Activated T-helper 1 cell treated with anti-CD3 and anti-CD28 coated beads, Interleukin-12 subunit alpha, Interleukin-12 subunit beta, Interleukin-2, Interleukin-4 antibody, amounts not matched to agents 30 ng/mL and 10 ng/mL and 1 ng/mL, durations not matched to agents 14 hours and 24 hours and 36 hours (primary cell): Measurements from ENCODE around the gene CDH20. TPM values are rescaled to one million over a fixed set of nuclear protein-coding genes. Genes with fewer than 3 reads are reported as not detected.

Experiments used
- DNase-seq: peaks from one replicate; pipeline ENCODE4 v3.0.0; 2021; ENCODE audit warnings: low spot score
- H3K27ac Mint-ChIP-seq: one replicate; pipeline ENCODE4 v1.8.0; 2021; ENCODE audit warnings: mild to moderate bottlenecking, mixed read lengths
- H3K27me3 Mint-ChIP-seq: one replicate; pipeline ENCODE4 v1.8.0; 2022; ENCODE audit warnings: mild to moderate bottlenecking, moderate library complexity, mixed read lengths; ENCODE audit not compliant: insufficient read depth
- H3K36me3 Mint-ChIP-seq: one replicate; pipeline ENCODE4 v1.8.0; 2021; ENCODE audit warnings: low read depth, mixed read lengths
- H3K4me1 Mint-ChIP-seq: one replicate; pipeline ENCODE4 v1.8.0; 2021; ENCODE audit warnings: low read depth, mixed read lengths
- H3K4me3 Mint-ChIP-seq: one replicate; pipeline ENCODE4 v1.8.0; 2021; ENCODE audit warnings: mild to moderate bottlenecking, moderate library complexity, mixed read lengths
- H3K9me3 Mint-ChIP-seq: one replicate; pipeline ENCODE4 v1.8.0; 2021; ENCODE audit warnings: mixed read lengths
- intact Hi-C: fragments of 100-400 bp; cut with micrococcal nuclease; formaldehyde crosslinking; loops from one replicate; pipeline ENCODE4 v1.15.1; 2024
- total RNA-seq: library from RNA; stranded (reverse); gene quantifications from 2 replicates; pipeline ENCODE4 v1.2.3, GENCODE V29; 2022

The CDH20 gene
- total RNA-seq, 1 donor from 2014 or later: not detected

- intact Hi-C loops: no loop called here
- Mint-ChIP-seq H3K4me1 (no peaks in the 10 kb centered on the region), H3K4me3 (no peak overlapping the region), H3K27ac (no peak overlapping the region), H3K36me3 (no peaks in the 10 kb centered on the region), H3K9me3 (no peaks in the 10 kb centered on the region), H3K27me3 (no peaks in the 10 kb centered on the region)
- no peak for DNase-seq
Observed at GRCh38 chr18:61464551-61465142, 131.4 kb downstream of the CDH20 start.

GRCh38 chr18:61466736-61467135 is 133.5 kb downstream of the CDH20 start:
- no peaks in the 10 kb centered on the region for H3K27me3 Mint-ChIP-seq
- no peak overlapping the region for H3K27ac Mint-ChIP-seq
- no peak for DNase-seq
- intact Hi-C loops: no loop called here
- no peaks in the 10 kb centered on the region for H3K4me1 Mint-ChIP-seq
- no peak overlapping the region for H3K4me3 Mint-ChIP-seq
- no peaks in the 10 kb centered on the region for H3K36me3 Mint-ChIP-seq
- H3K9me3 Mint-ChIP-seq: no peaks in the 10 kb centered on the region

- Mint-ChIP-seq H3K27me3 (no peaks in the 10 kb centered on the region), H3K36me3 (no peaks in the 10 kb centered on the region), H3K9me3 (no peaks in the 10 kb centered on the region), H3K4me3 (no peak overlapping the region), H3K27ac (no peak overlapping the region), H3K4me1 (no peaks in the 10 kb centered on the region)
- no peak for DNase-seq
- intact Hi-C loops: no loop called here
Observed at GRCh38 chr18:61470031-61470674, 136.9 kb downstream of the CDH20 start.

- Mint-ChIP-seq H3K27ac (no peak overlapping the region), H3K36me3 (no peaks in the 10 kb centered on the region), H3K4me3 (no peak overlapping the region), H3K9me3 (no peaks in the 10 kb centered on the region), H3K27me3 (no peaks in the 10 kb centered on the region), H3K4me1 (no peaks in the 10 kb centered on the region)
- DNase-seq: no peak
- intact Hi-C loops: no loop called here
Observed at GRCh38 chr18:61471541-61471940, 138.3 kb downstream of the CDH20 start.

- no peak overlapping the region for H3K4me3 Mint-ChIP-seq
- intact Hi-C loops: no loop called here
- no peaks in the 10 kb centered on the region for H3K9me3 Mint-ChIP-seq
- no peaks in the 10 kb centered on the region for H3K4me1 Mint-ChIP-seq
- H3K27ac Mint-ChIP-seq: no peak overlapping the region
- H3K27me3 Mint-ChIP-seq: no peaks in the 10 kb centered on the region
- no peaks in the 10 kb centered on the region for H3K36me3 Mint-ChIP-seq
- DNase-seq: no peak
Observed at GRCh38 chr18:61471942-61472341, 138.7 kb downstream of the CDH20 start.

- H3K27me3 Mint-ChIP-seq: no peaks in the 10 kb centered on the region
- H3K27ac Mint-ChIP-seq: no peak overlapping the region
- intact Hi-C loops: no loop called here
- no peak for DNase-seq
- H3K9me3 Mint-ChIP-seq: no peaks in the 10 kb centered on the region
- H3K4me1 Mint-ChIP-seq: no peaks in the 10 kb centered on the region
- H3K36me3 Mint-ChIP-seq: no peaks in the 10 kb centered on the region
- H3K4me3 Mint-ChIP-seq: no peak overlapping the region
Observed at GRCh38 chr18:61474341-61474740, 141.1 kb downstream of the CDH20 start.

GRCh38 chr18:61474918-61475317 is 141.7 kb downstream of the CDH20 start:
- DNase-seq: no peak
- no peaks in the 10 kb centered on the region for H3K9me3 Mint-ChIP-seq
- no peak overlapping the region for H3K27ac Mint-ChIP-seq
- no peaks in the 10 kb centered on the region for H3K27me3 Mint-ChIP-seq
- no peak overlapping the region for H3K4me3 Mint-ChIP-seq
- H3K36me3 Mint-ChIP-seq: no peaks in the 10 kb centered on the region
- intact Hi-C loops: no loop called here
- H3K4me1 Mint-ChIP-seq: no peaks in the 10 kb centered on the region

GRCh38 chr18:61475931-61476330 is 142.7 kb downstream of the CDH20 start:
- H3K27ac Mint-ChIP-seq: no peak overlapping the region
- H3K4me1 Mint-ChIP-seq: no peaks in the 10 kb centered on the region
- H3K4me3 Mint-ChIP-seq: no peak overlapping the region
- H3K36me3 Mint-ChIP-seq: no peaks in the 10 kb centered on the region
- no peaks in the 10 kb centered on the region for H3K27me3 Mint-ChIP-seq
- no peaks in the 10 kb centered on the region for H3K9me3 Mint-ChIP-seq
- DNase-seq: no peak
- intact Hi-C loops: no loop called here

GRCh38 chr18:61489334-61489733 is 156.1 kb downstream of the CDH20 start:
- no peak overlapping the region for H3K4me3 Mint-ChIP-seq
- H3K27ac Mint-ChIP-seq: no peak overlapping the region
- DNase-seq: no peak
- H3K36me3 Mint-ChIP-seq: no peaks in the 10 kb centered on the region
- no peaks in the 10 kb centered on the region for H3K9me3 Mint-ChIP-seq
- H3K27me3 Mint-ChIP-seq: peaks cover 1% of the 10 kb centered on the region
- no peaks in the 10 kb centered on the region for H3K4me1 Mint-ChIP-seq
- intact Hi-C loops: no loop called here

- intact Hi-C loops: no loop called here
- Mint-ChIP-seq H3K36me3 (no peaks in the 10 kb centered on the region), H3K27ac (no peak overlapping the region), H3K4me3 (no peak overlapping the region), H3K9me3 (no peaks in the 10 kb centered on the region), H3K4me1 (no peaks in the 10 kb centered on the region), H3K27me3 (peaks cover 2% of the 10 kb centered on the region)
- no peak for DNase-seq
Observed at GRCh38 chr18:61496374-61496773, 163.1 kb downstream of the CDH20 start.

- intact Hi-C loops: no loop called here
- no peak overlapping the region for H3K4me3 Mint-ChIP-seq
- peaks cover 2% of the 10 kb centered on the region for H3K27me3 Mint-ChIP-seq
- H3K4me1 Mint-ChIP-seq: no peaks in the 10 kb centered on the region
- H3K36me3 Mint-ChIP-seq: no peaks in the 10 kb centered on the region
- no peak overlapping the region for H3K27ac Mint-ChIP-seq
- DNase-seq: no peak
- H3K9me3 Mint-ChIP-seq: no peaks in the 10 kb centered on the region
Observed at GRCh38 chr18:61497422-61497821, 164.2 kb downstream of the CDH20 start.

GRCh38 chr18:61502472-61502871 is 169.2 kb downstream of the CDH20 start:
- Mint-ChIP-seq H3K36me3 (no peaks in the 10 kb centered on the region), H3K9me3 (no peaks in the 10 kb centered on the region), H3K4me3 (no peak overlapping the region), H3K4me1 (no peaks in the 10 kb centered on the region), H3K27ac (no peak overlapping the region), H3K27me3 (peaks cover 8% of the 10 kb centered on the region)
- no peak for DNase-seq
- intact Hi-C loops: loop anchor here (1.0 to 10.0 kb wide), 3 partner anchors 180 to 1515 kb away; no protein-coding TSS in a partner anchor

- Mint-ChIP-seq H3K4me3 (no peak overlapping the region), H3K9me3 (no peaks in the 10 kb centered on the region), H3K27me3 (peaks cover 8% of the 10 kb centered on the region), H3K36me3 (no peaks in the 10 kb centered on the region), H3K27ac (no peak overlapping the region), H3K4me1 (no peaks in the 10 kb centered on the region)
- DNase-seq: no peak
- intact Hi-C loops: loop anchor here (5.0 to 10.0 kb wide), 2 partner anchors 819 to 1516 kb away; no protein-coding TSS in a partner anchor
Observed at GRCh38 chr18:61503688-61504087, 170.5 kb downstream of the CDH20 start.

GRCh38 chr18:61528961-61529360 is 195.7 kb downstream of the CDH20 start:
- no peak overlapping the region for H3K4me3 Mint-ChIP-seq
- no peak for DNase-seq
- no peaks in the 10 kb centered on the region for H3K36me3 Mint-ChIP-seq
- no peaks in the 10 kb centered on the region for H3K9me3 Mint-ChIP-seq
- intact Hi-C loops: no loop called here
- H3K27ac Mint-ChIP-seq: no peak overlapping the region
- H3K27me3 Mint-ChIP-seq: no peaks in the 10 kb centered on the region
- H3K4me1 Mint-ChIP-seq: no peaks in the 10 kb centered on the region
